Stromal cell of bone marrow (primary cell): ENCODE data around the gene RBM33.

Source experiments
- DNase-seq: peaks from one replicate; pipeline ENCODE4 v3.0.0-alpha.2; 2012; ENCODE audit warnings: low read depth

Gene RBM33

GRCh38 chr7:155797262-155798250, 153.1 kb downstream of the RBM33 start:
- no peak for DNase-seq

- DNase-seq = no peak
These were observed 154.4 kb downstream of the RBM33 start for GRCh38 chr7:155798673-155799439.

DNA sequence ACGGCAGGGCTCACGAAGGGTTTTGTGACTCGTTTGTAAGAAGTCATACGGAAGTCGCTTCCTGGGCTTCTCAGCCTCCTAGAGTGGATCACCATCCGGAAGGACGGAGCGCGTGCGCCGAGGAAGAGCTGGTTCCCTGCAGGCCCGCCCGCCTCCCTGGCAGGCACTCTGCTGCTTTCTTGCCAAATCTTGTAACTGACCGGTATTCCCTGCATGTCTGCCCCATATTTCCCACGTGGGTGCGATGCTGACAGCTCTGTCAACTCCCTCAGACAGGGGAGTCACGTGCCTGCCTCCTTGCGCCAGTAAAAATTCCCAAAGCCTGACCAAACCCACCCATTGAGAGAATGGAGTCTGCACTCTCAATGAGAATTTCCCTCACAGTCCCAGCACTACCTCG, 155.1 kb downstream of the RBM33 start:
- no peak for DNase-seq

- no peak for DNase-seq
These were observed 155.8 kb downstream of the RBM33 start for GRCh38 chr7:155800301-155800700.

DNA sequence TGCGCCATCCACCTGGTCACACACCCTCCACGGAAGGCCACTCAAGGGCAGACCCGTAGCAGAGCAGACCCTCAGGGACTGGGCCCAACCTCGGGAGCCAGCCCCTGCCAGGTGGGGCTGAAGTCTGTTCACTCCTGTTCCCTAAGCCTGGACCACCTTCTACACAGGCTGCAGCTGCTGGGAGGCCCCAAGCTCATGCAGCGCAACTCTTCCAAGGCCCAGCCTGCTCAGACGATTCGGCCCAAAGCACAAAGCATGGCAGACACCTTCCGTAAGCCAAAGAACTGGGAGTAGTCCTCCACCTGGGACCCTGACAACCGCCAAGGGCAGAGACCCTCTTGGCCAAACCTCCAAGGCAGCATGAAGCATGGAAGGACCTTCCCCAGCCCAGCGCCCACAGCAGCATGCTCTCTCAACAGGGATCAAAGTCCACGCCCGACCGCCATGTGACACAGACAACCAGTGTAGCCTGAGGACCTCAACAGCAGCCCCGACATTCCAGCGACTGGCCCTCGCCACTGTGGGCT, 156.3 kb downstream of the RBM33 start:
- no peak for DNase-seq

DNA sequence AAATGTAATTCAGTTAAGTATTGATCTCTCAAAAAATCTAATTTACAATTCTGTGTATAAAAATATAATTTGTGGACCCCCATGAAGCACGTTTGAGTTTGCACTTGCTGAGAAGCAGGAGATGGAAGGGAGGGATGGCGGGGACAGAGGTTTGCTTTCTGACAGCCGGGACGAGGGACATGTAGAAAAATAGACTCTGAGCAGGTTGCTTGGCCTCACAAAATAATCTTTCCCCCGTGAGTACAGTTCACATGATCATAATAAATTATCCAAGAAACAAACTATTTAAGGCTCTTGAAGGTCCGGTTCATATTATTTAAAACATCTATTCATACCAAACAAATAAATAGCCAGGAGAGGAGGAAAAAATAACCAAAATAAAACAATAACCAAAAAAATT, 157.8 kb downstream of the RBM33 start:
- DNase-seq = no peak

DNA sequence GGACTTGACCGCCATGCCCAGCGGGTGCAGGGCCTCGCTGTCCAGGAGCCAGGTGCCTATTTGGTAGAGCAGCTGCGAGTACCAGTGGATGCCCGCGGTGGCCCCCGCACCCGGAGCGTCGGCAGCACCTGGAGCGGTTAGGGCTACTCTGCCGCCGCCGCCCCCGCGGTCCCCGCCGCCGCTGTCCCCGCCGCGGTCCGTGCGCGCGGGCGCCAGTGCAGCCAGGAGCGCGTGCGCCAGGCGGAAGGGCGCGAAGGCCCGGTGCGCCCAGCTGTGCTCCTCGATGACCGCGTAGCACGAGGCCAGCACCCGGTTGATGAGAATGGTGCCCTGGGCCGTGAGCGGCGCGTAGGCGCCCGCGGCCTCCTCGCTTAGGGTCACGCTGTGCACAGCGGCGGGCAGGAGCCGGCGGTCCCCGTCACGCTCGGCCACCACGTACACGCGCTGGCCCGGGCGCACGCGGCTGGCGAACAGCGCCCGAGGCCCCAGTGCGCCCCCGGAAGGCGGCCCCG, 158.5 kb downstream of the RBM33 start:
- no peak for DNase-seq

- DNase-seq = no peak
These were observed 159.2 kb downstream of the RBM33 start for GRCh38 chr7:155803418-155804376.

DNA sequence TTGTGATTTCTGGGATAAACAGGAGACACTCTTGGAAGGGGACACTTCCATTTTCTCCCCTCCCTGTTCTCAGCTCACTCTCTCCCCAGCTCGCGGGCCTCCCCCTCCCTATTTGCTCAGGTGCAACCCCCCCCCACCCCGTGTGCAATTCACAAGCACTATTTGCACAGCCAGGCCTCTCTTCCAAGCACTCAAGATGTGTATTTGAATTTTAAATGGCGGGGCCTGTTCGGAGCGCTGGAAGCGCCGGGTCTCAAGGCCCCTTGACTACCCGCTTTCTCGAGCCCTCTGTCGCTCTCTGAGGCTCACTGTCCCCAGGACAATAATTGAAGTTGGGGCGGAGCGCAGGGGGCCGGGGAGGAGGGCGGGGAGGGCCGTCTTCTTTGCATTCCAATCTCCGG, 160.0 kb downstream of the RBM33 start:
- DNase-seq = no peak

DNA sequence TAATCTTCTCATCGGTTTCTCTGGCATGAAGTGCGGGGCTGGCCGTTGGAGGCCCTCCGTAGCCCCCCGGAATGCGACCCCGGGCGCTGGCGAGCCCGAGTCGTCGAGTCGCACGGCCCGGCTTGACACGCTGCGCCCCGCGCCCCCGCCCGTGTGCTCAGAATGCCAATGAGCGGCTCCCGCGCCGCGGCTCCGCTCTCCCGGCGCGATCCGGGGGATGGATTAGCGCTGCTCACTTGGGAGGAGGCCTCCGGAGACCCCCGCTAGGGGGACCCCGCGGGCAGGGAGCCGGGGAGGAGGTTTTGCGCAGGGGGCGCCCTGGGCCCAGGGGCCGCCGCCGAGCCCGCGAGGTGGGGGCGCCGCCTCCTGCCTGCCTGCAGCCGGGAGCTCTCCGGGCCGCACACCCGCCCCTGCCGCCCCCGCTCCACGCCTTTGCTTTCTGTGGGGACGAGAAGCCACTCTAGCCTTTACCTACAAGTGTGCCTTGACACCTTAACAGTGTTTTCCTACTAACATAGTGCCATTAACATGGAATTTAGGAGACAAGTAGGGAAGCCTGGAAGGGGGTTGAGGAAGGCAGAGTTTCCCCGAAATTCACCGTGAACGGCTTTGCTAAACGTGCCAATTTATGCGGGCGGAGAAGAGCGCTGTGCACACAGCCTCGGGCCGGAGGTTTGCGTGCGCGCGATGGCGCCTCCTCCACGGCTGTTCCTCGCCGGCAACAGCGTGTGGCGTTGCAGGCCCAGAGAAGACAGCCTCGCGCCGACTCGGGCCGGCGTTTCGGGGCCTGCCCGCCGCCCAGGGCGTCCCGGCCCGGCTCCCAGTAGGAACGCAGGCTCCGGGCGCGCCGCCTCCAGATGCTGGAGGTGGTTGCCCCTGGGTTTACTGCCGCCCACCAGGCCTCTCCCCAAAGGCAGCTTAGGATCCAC, 160.7 kb downstream of the RBM33 start:
- DNase-seq = peak; percentile 23

- no peak for DNase-seq
These were observed 161.3 kb downstream of the RBM33 start for GRCh38 chr7:155805826-155806095.

DNA sequence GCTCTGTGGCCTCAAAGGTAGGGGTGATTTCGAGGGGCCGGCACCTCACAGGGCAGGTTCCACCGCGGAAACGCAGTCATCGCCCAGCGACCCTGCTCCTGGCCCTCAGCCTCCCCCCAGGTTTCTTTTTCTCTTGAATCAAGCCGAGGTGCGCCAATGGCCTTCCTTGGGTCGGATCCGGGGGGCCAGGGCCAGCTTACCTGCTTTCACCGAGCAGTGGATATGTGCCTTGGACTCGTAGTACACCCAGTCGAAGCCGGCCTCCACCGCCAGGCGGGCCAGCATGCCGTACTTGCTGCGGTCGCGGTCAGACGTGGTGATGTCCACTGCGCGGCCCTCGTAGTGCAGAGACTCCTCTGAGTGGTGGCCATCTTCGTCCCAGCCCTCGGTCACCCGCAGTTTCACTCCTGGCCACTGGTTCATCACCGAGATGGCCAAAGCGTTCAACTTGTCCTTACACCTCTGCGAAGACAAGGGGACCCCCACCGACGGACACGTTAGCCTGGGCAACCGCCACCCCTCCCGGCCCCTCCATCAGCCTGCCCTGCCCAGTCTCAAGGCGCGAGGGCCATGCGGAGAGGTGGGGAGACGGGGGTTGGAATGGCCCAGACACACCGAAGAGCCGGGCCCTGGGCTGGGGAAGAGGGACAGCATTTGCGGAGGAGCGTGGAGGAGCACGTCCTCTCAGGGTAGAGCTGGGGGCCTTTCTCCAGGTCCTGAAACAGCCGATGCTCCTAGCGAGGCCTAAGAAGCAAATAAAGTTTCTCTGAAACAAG, 161.8 kb downstream of the RBM33 start:
- DNase-seq = no peak

DNA sequence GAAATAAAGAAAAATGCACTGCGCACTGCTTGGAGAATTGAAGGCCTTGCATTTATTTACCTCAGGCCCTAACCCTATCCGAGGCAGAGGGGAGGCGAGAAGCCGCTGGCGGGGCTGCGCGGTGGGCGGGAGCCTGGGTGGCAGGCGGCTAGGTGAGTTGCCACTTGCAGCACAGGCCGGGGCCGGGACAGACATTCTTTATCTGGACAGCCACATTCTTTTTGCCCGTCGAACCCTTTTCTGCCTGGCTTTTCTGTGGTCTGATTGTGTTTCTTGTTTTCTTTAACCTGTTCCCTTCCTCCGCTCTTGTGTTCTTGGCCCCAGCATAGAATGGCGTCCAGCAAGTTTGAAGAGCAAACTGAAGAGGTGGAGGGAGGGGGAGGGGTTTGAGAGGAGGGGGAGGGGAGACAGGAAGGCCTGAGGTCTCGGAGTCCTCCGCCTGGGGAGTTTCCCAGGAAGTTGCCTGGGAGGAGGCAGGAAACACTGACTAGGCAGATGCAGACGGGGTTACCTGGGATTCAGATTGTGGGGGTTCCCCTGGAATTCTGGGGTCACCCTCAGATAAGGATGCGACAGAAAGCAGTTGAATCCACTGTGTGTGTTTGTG, 162.7 kb downstream of the RBM33 start:
- DNase-seq = no peak

DNA sequence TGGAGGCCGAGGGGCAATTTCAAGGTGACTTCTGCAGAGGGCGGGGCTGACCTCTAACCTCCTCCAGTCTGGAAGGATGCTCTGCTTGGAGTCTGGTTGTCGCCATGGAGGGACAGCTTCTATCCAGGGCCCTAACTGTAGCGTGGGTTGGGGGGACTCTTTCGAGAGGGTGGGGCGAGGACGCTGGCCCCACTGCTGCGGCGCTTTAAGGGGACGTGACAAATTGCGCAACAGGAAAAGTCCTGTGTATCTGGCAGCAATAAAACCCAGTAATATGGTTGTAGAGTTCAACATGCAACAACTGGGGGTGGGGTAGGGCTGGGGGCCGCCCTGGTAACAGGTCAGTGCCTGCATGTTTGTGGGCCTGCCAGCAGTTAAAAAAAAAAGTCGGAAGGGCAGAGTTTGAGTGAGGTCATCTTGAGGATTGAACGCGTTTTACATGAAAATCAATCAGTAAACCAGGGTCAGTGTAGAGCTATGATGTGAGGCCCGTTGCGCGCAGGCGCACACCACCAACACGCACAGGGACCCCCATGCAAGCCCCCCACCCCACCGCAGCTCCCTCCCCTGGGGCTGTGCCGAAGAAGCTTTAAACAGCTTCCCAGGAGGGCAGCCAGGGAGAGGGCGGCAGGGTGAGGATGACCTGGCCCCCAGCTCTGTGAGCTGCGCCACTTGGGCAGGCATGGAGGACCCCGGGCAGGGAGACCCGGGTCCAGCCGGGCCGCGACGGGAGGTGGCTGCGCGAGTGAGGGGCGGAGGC, 163.5 kb downstream of the RBM33 start:
- no peak for DNase-seq

GRCh38 chr7:155808549-155809331, 164.3 kb downstream of the RBM33 start:
- DNase-seq = no peak

DNA sequence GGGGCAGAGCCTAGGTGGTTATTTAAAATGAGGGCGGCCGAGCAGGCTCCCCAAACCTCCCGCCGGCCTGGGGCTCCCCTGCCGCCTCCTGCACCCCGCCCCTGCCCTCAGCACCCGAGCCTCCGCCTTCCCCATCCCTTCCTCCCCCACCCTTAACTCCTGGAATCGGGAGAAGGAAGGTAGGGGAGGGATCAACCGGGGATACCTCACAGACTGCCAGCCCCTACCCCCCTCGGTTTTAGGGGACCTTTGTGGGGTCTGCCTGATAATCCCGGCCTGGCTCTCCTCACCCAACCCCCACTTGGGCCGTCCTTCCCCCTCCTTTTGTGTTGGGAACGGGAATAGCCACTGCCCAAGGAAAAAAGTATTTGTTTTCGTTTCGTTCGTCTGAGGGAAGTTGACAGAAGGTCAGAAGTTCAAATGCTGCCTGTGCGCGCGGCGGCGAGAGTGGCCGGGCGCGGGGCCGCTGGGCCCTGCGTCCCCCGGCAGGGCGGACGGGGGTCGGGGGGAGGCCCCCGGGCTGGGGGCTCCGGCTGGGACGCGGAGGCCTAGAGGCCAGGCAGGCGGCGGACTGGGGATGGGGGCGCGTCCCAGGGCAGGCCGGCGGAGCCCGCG, 165.0 kb downstream of the RBM33 start:
- no peak for DNase-seq
